ENCODE data around the gene AQP3. TPM values are rescaled to one million over a fixed set of nuclear protein-coding genes. Genes with fewer than 3 reads are reported as not detected.

AQP3 gene
- 5.4 and 34.3 TPM in 2 replicates for total RNA-seq

DNA sequence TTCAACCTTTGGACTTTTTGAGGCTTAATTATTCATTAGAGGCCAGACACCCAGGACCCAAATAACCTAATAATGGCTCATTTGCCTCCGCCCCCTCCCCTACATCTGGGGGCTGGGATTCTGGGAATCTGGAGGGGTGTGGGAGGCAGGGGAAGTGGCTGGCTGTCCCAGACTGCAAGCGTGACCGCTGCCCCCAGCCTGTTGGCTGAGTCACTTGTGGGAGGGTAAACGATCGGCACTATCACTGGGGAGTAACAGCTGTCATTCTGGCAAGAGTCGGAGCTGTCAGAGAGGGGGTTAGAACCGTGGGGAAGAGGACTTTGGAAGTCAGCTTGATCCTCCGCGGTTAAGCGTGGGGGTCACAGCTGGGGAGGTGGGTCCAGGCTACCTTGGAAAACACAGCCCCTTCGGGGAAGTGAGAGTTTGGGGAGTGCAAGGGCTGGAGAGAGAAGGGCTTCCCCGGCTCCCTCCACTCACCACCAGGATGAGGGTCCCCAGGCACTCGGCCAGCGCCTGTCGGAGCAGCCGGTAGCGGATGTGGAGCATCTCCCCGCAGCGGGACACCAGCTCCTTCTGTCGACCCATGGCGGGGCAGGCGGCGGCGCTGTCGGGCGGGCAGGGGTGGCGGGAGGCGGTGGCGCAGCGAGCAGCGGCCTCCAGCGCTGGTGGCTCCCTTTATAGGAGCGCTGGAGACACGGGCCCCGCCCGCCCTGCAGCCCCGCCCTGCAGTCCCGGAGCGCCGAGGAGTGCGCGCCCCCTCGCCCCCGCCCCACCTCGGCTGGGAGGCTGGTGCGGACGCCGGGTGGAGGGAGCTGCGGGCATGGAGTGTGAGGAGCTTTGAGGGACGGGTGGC, at the start of gene AQP3:
Gene AQP3 (minus strand): TSS at position 648 of the 853 bp plus-strand sequence. CDS start 63 bp downstream, at position 585.

GRCh38 chr9:33473643-33474352, 26.4 kb upstream of the AQP3 start, which contains the start of gene NOL6:
Gene NOL6, minus strand, starts transcription at chr9:33473924. Its CDS starts 82 bp downstream, at chr9:33473842.

GRCh38 chr9:33402371-33402770, 45.0 kb downstream of the AQP3 start, which contains the start of gene AQP7:
Gene AQP7, minus strand, starts transcription at chr9:33402568. Its CDS starts 1,306 bp downstream, at chr9:33401262.

Other genes starting within 250 kb of the AQP3 start
- not detected in 2 replicates for gene SPINK4, start 207.4 kb downstream of the AQP3 start, total RNA-seq
- 17.0 and 26.4 TPM in 2 replicates for gene BAG1, start 182.9 kb downstream of the AQP3 start, total RNA-seq
- gene CHMP5, start 182.5 kb downstream of the AQP3 start, total RNA-seq, result 65.7 and 66.4 TPM in 2 replicates
- gene NFX1, start 157.1 kb downstream of the AQP3 start, total RNA-seq, result 14.7 and 16.9 TPM in 2 replicates
- gene AQP7, start 45.0 kb downstream of the AQP3 start, total RNA-seq, result not detected in 2 replicates
- gene NOL6, start 26.3 kb upstream of the AQP3 start, total RNA-seq, result 17.2 and 28.6 TPM in 2 replicates
- not detected in 2 replicates for gene ANKRD18B, start 76.7 kb upstream of the AQP3 start, total RNA-seq